Endothelial cell of umbilical vein (primary cell): ENCODE measurements around the gene FSTL4. TPM values are rescaled to one million over a fixed set of nuclear protein-coding genes. Genes with fewer than 3 reads are reported as not detected.

Experiments used
- BruUV-seq: library from RNA; stranded (reverse); fragments of 400-500 nt; replicated peaks from 2 replicates; lab custom pipeline; 2021; lab: Mats Ljungman, UMichigan
- CTCF ChIA-PET: fragments of 300-600, 350-600 bp; sonication (Branson Sonifier 250); formaldehyde crosslinking; loops from one replicate; lab custom pipeline; 2021; ENCODE audit warnings: antibody characterized with exemption, inconsistent platforms; lab: Charles Lee
- POLR2A ChIA-PET: fragments of 300-600, 350-600 bp; sonication (Branson Sonifier 250); formaldehyde crosslinking; loops from one replicate; lab custom pipeline; 2021; ENCODE audit warnings: antibody characterized with exemption, inconsistent platforms; lab: Charles Lee
- DNase-seq: peaks from one replicate; pipeline ENCODE4 v3.0.0-alpha.2; 2011; ENCODE audit warnings: low read depth, low spot score
- FAIRE-seq: peaks from 2 replicates; lab custom pipeline; 2011; peaks lifted over from hg19 to GRCh38; lab: Jason Lieb, UNC
- H2AFZ ChIP-seq: 2 replicates; pipeline ENCODE4 v1.6.0; 2012; ENCODE audit warnings: low read depth, low read length, control low read depth, inconsistent platforms
- H3K27ac ChIP-seq: 2 replicates; pipeline ENCODE4 v1.5.1; 2011; ENCODE audit warnings: low read depth, mild to moderate bottlenecking, control low read depth, low read length, moderate library complexity; ENCODE audit not compliant: insufficient read depth
- H3K27me3 ChIP-seq, 2 experiments: 2 replicates each; pipeline versions ENCODE4 v1.6.0 to v1.6.1; 2011; ENCODE audit warnings: low read length in 2 of 2, mixed read lengths in 1 of 2; ENCODE audit not compliant: control insufficient read depth in 2 of 2, insufficient read depth in 2 of 2
- H3K36me3 ChIP-seq, 2 experiments: 2 replicates in 1 of 2; 3 replicates in 1 of 2; pipeline ENCODE4 v1.5.1; 2011; ENCODE audit warnings: low read length in 2 of 2, mild to moderate bottlenecking in 1 of 2, moderate library complexity in 1 of 2; ENCODE audit not compliant: control insufficient read depth in 2 of 2, insufficient read depth in 2 of 2; ENCODE audit errors: extremely low read depth in 1 of 2
- H3K4me1 ChIP-seq: 3 replicates; pipeline ENCODE4 v1.5.1; 2011; ENCODE audit warnings: mild to moderate bottlenecking, low read length; ENCODE audit not compliant: control insufficient read depth, insufficient read depth; ENCODE audit errors: extremely low read depth
- H3K4me2 ChIP-seq: 2 replicates; pipeline ENCODE4 v1.6.1; 2011; ENCODE audit warnings: low read length, control low read depth, mixed read lengths; ENCODE audit not compliant: insufficient read depth
- H3K4me3 ChIP-seq, 3 experiments: fragments of 200-600 bp in 1 of 3; sonication (generic), shearing (Covaris generic) in 1 of 3; replicated peaks in 1 of 3; 2 replicates each; pipeline ENCODE4 v1.5.1; 2011 to 2016; ENCODE audit warnings: control low read depth in 3 of 3, low read length in 3 of 3, mild to moderate bottlenecking in 2 of 3, inconsistent platforms in 1 of 3, low read depth in 1 of 3, moderate library complexity in 1 of 3; ENCODE audit not compliant: insufficient read depth in 1 of 3
- H3K79me2 ChIP-seq: 2 replicates; pipeline ENCODE4 v1.6.0; 2012; ENCODE audit warnings: low read length, inconsistent platforms; ENCODE audit not compliant: control insufficient read depth, insufficient read depth
- H3K9ac ChIP-seq: replicated peaks from 2 replicates; pipeline ENCODE3; 2011; ENCODE audit warnings: low read length, control low read depth; ENCODE audit not compliant: insufficient read depth; ENCODE audit errors: extremely low read depth
- H3K9me1 ChIP-seq: replicated peaks from 3 replicates; pipeline ENCODE4 v1.6.0; 2011; ENCODE audit warnings: mild to moderate bottlenecking, low read length; ENCODE audit not compliant: control insufficient read depth, insufficient read depth; ENCODE audit errors: extremely low read depth
- H3K9me3 ChIP-seq: replicated peaks from 2 replicates; pipeline ENCODE4 v1.5.1; 2012; ENCODE audit warnings: low read length, inconsistent platforms; ENCODE audit not compliant: control insufficient read depth, insufficient read depth
- H4K20me1 ChIP-seq: replicated peaks from 2 replicates; pipeline ENCODE3; 2011; ENCODE audit warnings: mild to moderate bottlenecking, low read length; ENCODE audit not compliant: control insufficient read depth, insufficient read depth; ENCODE audit errors: extremely low read depth
- CTCF ChIP-seq, 2 donors: IDR thresholded peaks; 1 replicate in 1 of 2; 2 replicates in 1 of 2; pipeline ENCODE4 v1.5.1; 2011; ENCODE audit warnings: low read length in 2 of 2, mild to moderate bottlenecking in 2 of 2, moderate library complexity in 2 of 2, control low read depth in 1 of 2, inconsistent platforms in 1 of 2, low read depth in 1 of 2; ENCODE audit not compliant: insufficient read depth in 1 of 2; ENCODE audit errors: extremely low read depth in 1 of 2
- FOS ChIP-seq: IDR thresholded peaks from 2 replicates; pipeline ENCODE4 v1.6.1; 2011; ENCODE audit warnings: mild to moderate bottlenecking, low read length, moderate library complexity, borderline replicate concordance; ENCODE audit not compliant: insufficient read depth
- POLR2A ChIP-seq: IDR thresholded peaks from 2 replicates; pipeline ENCODE4 v1.6.1; 2012; ENCODE audit warnings: low read depth, mild to moderate bottlenecking, control low read depth, low read length
- POLR2AphosphoS5 ChIP-seq: IDR thresholded peaks from 2 replicates; pipeline ENCODE4 v1.6.1; 2012; ENCODE audit warnings: low read depth, mild to moderate bottlenecking, control low read depth, low read length, moderate library complexity; ENCODE audit not compliant: insufficient read depth
- dilution Hi-C: fragments of 300-500 bp; cut with MboI; formaldehyde crosslinking; loops from one replicate; pipeline ENCODE4 v1.15.0; 2019; ENCODE audit warnings: low sequenced_read_pairs; ENCODE audit not compliant: extremely low pct_ligation_motif_present
- intact Hi-C: fragments of 100-400 bp; cut with micrococcal nuclease; formaldehyde crosslinking; loops from one replicate; pipeline ENCODE4 v1.10.0; 2022
- polyA plus RNA-seq, 4 experiments: library from polyadenylated mRNA; depleted of rRNA in 3 of 4; stranded (reverse) in 3 of 4; unstranded in 1 of 4; fragments of >200 nt; gene quantifications; 2 replicates each; pipeline versions ENCODE4 v1.2.1 to v1.2.3, GENCODE V29; 2011 to 2012; ENCODE audit warnings: missing spikeins in 1 of 4
- total RNA-seq: library from RNA; stranded (reverse); gene quantifications from 2 replicates; pipeline ENCODE4 v1.2.3, GENCODE V29; 2021

The FSTL4 gene
- total and polyA plus RNA-seq, 2 donors (not counting 3 experiments of a cell fraction or from before 2014, with no cell fraction given): 0.18 TPM; not detected in 1

DNA sequence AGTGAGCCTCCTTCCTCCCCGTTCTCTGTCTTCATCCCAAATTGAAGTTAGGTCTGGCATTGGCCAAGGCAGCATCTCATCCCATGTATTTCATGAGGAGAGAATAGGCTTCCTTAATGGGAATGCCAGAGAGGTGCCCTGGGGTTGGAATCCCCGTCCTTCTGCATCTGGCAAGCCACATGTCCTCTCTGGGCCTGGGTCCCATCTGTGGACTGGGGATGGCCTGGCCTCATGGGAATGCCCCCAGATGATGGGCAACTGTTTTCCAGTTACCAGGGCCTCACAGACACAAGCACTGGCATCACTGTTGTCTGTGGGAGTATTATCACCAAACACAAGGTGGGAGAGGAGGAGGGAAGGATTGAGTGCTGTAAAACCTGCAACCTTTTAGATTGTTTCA is 153.9 kb downstream of the FSTL4 start:
- Histone ChIP-seq H4K20me1 (no peaks in the 10 kb centered on the region), H3K79me2 (no peaks in the 10 kb centered on the region), H3K36me3 (no peaks in the 10 kb centered on the region), H3K9me3 (no peaks in the 10 kb centered on the region), H3K9ac (no peak overlapping the region), H3K27ac (no peak overlapping the region), H3K4me2 (no peak overlapping the region), H3K4me3 (no peak overlapping the region), H3K4me1 (peaks cover 17% of the 10 kb centered on the region), H3K9me1 (no peaks in the 10 kb centered on the region), H3K27me3 (no peaks in the 10 kb centered on the region), H2AFZ (no peak overlapping the region)
- POLR2A ChIA-PET: no interaction called here
- dilution Hi-C loops (no loop called here), intact Hi-C loops (loop anchor here (1.0 to 2.0 kb wide), 2 partner anchors 24 to 36 kb away; no protein-coding TSS in a partner anchor)
- CTCF ChIA-PET: interaction anchor here (1.7 to 3.0 kb wide), 2 partner anchors 33 to 35 kb away, joined by 4 to 13 read pairs; no protein-coding TSS in a partner anchor
- DNase-seq (no peak), FAIRE-seq (no peak)
- no peak for TF ChIP-seq CTCF (IDR thresholded peaks at IDR 0.05; ENCODE audit: extremely low read depth in 1 of 2, insufficient read depth in 1 of 2, low read depth in 1 of 2, low read length in 2 of 2)
- TF ChIP-seq POLR2AphosphoS5: no peak
- no peak for TF ChIP-seq FOS
- no peak for TF ChIP-seq POLR2A
- BruUV-seq: no TSS peak
